ENCODE data around the gene IER5. TPM values are rescaled to one million over a fixed set of nuclear protein-coding genes. Genes with fewer than 3 reads are reported as not detected.

Gene IER5
- polyA plus RNA-seq, 1 of the 3 experiments (the other 2 are of a cell fraction): 52.9 TPM

GRCh38 chr1:181089676-181090544, 1.4 kb downstream of the IER5 start:
- peak overlapping the region; percentile 77 to 81 for H3K27ac ChIP-seq (ENCODE audit: low read depth in 2 of 2, low read length in 1 of 2)
- H3F3A ChIP-seq (replicated peaks; ENCODE audit: insufficient read depth): peaks cover 40% of the 10 kb centered on the region
- peaks cover 21 to 23% of the 10 kb centered on the region in 2 experiments for H3K4me1 ChIP-seq (ENCODE audit: control insufficient read depth in 1 of 2, insufficient read depth in 2 of 2, low read depth in 1 of 2, low read length in 1 of 2)
- CTCF ChIA-PET: interaction anchor here (0.9 to 13.3 kb wide), 13 partner anchors 10 to 574 kb away, joined by 3 to 145 read pairs (median 4); no protein-coding TSS in a partner anchor
- peak overlapping the region; percentile 91 for H3K9ac ChIP-seq
- H2AFZ ChIP-seq (ENCODE audit: low read depth): no peak overlapping the region
- POLR2A ChIA-PET: interaction anchor here (0.8 to 3.0 kb wide), 16 partner anchors 10 to 588 kb away, joined by 3 to 24 read pairs (median 4); partner anchors contain the start of gene ACBD6
- no peaks in the 10 kb centered on the region for H3K9me2 ChIP-seq
- H3K9me3 ChIP-seq: no peaks in the 10 kb centered on the region
- H3K4me2 ChIP-seq: peak overlapping the region; percentile 84
- peaks cover 62% of the 10 kb centered on the region for H3K79me2 ChIP-seq (ENCODE audit: insufficient read depth)
- peaks cover 25 to 33% of the 10 kb centered on the region in 2 experiments for H3K36me3 ChIP-seq (replicated peaks in 1 of 2; ENCODE audit: control insufficient read depth in 1 of 2, insufficient read depth in 2 of 2, low read length in 1 of 2)
- DNase-seq: peak; percentile 80
- peak overlapping the region; percentile 90 to 96 for H3K4me3 ChIP-seq (ENCODE audit: low read depth in 2 of 2, low read length in 1 of 2)
- H4K20me1 ChIP-seq (ENCODE audit: insufficient read depth): peaks cover 63% of the 10 kb centered on the region
- H3K27me3 ChIP-seq (ENCODE audit: insufficient read depth): no peaks in the 10 kb centered on the region
- WGBS (ENCODE audit: low lambda C conversion rate): 3% methylated on average over 31 of the region's 48 CpGs
- TF ChIP-seq ELF1 (IDR thresholded peaks at IDR 0.05): no peak
- TF ChIP-seq IRF3 (IDR thresholded peaks at IDR 0.05; ENCODE audit: low read depth, low read length): no peak
- TF ChIP-seq NFIC (IDR thresholded peaks at IDR 0.05; ENCODE audit: borderline replicate concordance): no peak
- no peak for TF ChIP-seq USF2 (IDR thresholded peaks at IDR 0.05; ENCODE audit: borderline replicate concordance, low read depth, low read length)
- no peak for TF ChIP-seq MXI1 (IDR thresholded peaks at IDR 0.05; ENCODE audit: low read depth, low read length)
- TF ChIP-seq EP300 (IDR thresholded peaks at IDR 0.05; ENCODE audit: borderline replicate concordance in 1 of 2, low read depth in 1 of 2, low read length in 1 of 2): no peak
- TF ChIP-seq CHD2 (IDR thresholded peaks at IDR 0.05; ENCODE audit: low read length, partially characterized antibody): no peak
- TF ChIP-seq JUND (IDR thresholded peaks at IDR 0.05): no peak
- TF ChIP-seq CTCF (IDR thresholded peaks at IDR 0.05): peak; percentile 14; the same call in 1 of the 2 replicates
- TF ChIP-seq GABPA (IDR thresholded peaks at IDR 0.05; ENCODE audit: low read depth): 0 out of 2 replicates have a peak, but pooled peaks have one; percentile 4
- peak; percentile 32 for TF ChIP-seq TAF1 (IDR thresholded peaks at IDR 0.05; ENCODE audit: borderline replicate concordance, low read depth, low read length)
- TF ChIP-seq SIN3A (IDR thresholded peaks at IDR 0.05; ENCODE audit: borderline replicate concordance, low read depth, low read length): peak; percentile 60; the same call in 1 of the 2 replicates
- no peak for TF ChIP-seq PBX3 (IDR thresholded peaks at IDR 0.05)
- peak; percentile 23; the same call in 1 of the 2 replicates for TF ChIP-seq SMC3 (IDR thresholded peaks at IDR 0.05; ENCODE audit: low read depth, low read length)
- TF ChIP-seq MEF2A (IDR thresholded peaks at IDR 0.05; ENCODE audit: borderline replicate concordance, low read depth): no peak
- TF ChIP-seq FOSL2 (IDR thresholded peaks at IDR 0.05; ENCODE audit: borderline replicate concordance, low read depth): no peak
- no peak for TF ChIP-seq RFX5 (IDR thresholded peaks at IDR 0.05; ENCODE audit: low read length)
- no peak for TF ChIP-seq EZH2phosphoT487 (IDR thresholded peaks at IDR 0.05; ENCODE audit: borderline replicate concordance, low read depth)
- TF ChIP-seq USF1 (IDR thresholded peaks at IDR 0.05; ENCODE audit: borderline replicate concordance, low read depth): no peak
- peak; percentile 20; the same call in 1 of the 2 replicates for TF ChIP-seq RAD21 (IDR thresholded peaks at IDR 0.05; ENCODE audit: low read length)
- TF ChIP-seq RXRA (IDR thresholded peaks at IDR 0.05; ENCODE audit: borderline replicate concordance, low read depth): no peak
- TF ChIP-seq ZBTB33 (IDR thresholded peaks at IDR 0.05; ENCODE audit: borderline replicate concordance, low read depth): no peak
- 0 out of 2 replicates have a peak, but pooled peaks have one; percentile 14 for TF ChIP-seq TEAD4 (IDR thresholded peaks at IDR 0.05; ENCODE audit: borderline replicate concordance, insufficient read depth)
